Activated CD8-positive, alpha-beta memory T cell treated with anti-CD3 and anti-CD28 coated beads, Interleukin-2, amount 50 U/mL, for 24 hours (primary cell): ENCODE results near the gene AMBRA1.
A peak's percentile ranks its signal among the peaks of the same experiment; 100 is the strongest.

ENCODE experiments used
- DNase-seq: peaks from one replicate; pipeline ENCODE4 v3.0.0-alpha.2; 2020; ENCODE audit errors: extremely low read depth

AMBRA1 gene

GRCh38 chr11:46350695-46351094 lies 243.1 kb downstream of the AMBRA1 start:
- DNase-seq, result no peak

- DNase-seq, result no peak
Observed at GRCh38 chr11:46348566-46349401, 245.0 kb downstream of the AMBRA1 start.

- no peak for DNase-seq
Observed at GRCh38 chr11:46347637-46348311, 246.0 kb downstream of the AMBRA1 start.

GRCh38 chr11:46346886-46347636 lies 246.8 kb downstream of the AMBRA1 start, which contains the start of gene DGKZ:
Gene DGKZ (plus strand): TSS chr11:46347463. CDS start chr11:46347660, 197 bp downstream.
- DNase-seq, result peak; percentile 50
